ENCODE data around the gene ACSF3.
"Not testable (repeated sequence)": the region's sequence is repeated elsewhere in the genome, so short reads cannot be mapped to it uniquely, and the experiment has no call there.

Gene ACSF3

GRCh38 chr16:89090669-89091426 is 2.8 kb upstream of the ACSF3 start:
- Mint-ChIP-seq H3K36me3 (ENCODE audit: low read depth) (peaks cover 17% of the 10 kb centered on the region), H3K27me3 (peaks cover 30% of the 10 kb centered on the region), H3K4me3 (no peak overlapping the region), H3K9me3 (no peaks in the 10 kb centered on the region), H3K4me1 (ENCODE audit: low read depth) (peaks cover 20% of the 10 kb centered on the region), H3K27ac (no peak overlapping the region)
- DNase-seq = no peak

- peak overlapping the region; percentile 30 for H3K4me3 Mint-ChIP-seq
- peak overlapping the region; percentile 22 for H3K27ac Mint-ChIP-seq
- H3K36me3 Mint-ChIP-seq (ENCODE audit: low read depth) = peaks cover 27% of the 10 kb centered on the region
- no peak for DNase-seq
- H3K4me1 Mint-ChIP-seq (ENCODE audit: low read depth) = peaks cover 32% of the 10 kb centered on the region
- H3K27me3 Mint-ChIP-seq = peaks cover 30% of the 10 kb centered on the region
- no peaks in the 10 kb centered on the region for H3K9me3 Mint-ChIP-seq
These were observed 1.6 kb upstream of the ACSF3 start for GRCh38 chr16:89092013-89092412.

GRCh38 chr16:89093252-89093601 is 425 bp upstream of the ACSF3 start:
- H3K9me3 Mint-ChIP-seq, DNase-seq: not testable (repeated sequence)
- Mint-ChIP-seq H3K27ac (peak overlapping the region; percentile 57), H3K36me3 (ENCODE audit: low read depth) (peaks cover 37% of the 10 kb centered on the region), H3K4me3 (peak overlapping the region; percentile 72), H3K4me1 (ENCODE audit: low read depth) (peaks cover 44% of the 10 kb centered on the region), H3K27me3 (peaks cover 25% of the 10 kb centered on the region)

DNA sequence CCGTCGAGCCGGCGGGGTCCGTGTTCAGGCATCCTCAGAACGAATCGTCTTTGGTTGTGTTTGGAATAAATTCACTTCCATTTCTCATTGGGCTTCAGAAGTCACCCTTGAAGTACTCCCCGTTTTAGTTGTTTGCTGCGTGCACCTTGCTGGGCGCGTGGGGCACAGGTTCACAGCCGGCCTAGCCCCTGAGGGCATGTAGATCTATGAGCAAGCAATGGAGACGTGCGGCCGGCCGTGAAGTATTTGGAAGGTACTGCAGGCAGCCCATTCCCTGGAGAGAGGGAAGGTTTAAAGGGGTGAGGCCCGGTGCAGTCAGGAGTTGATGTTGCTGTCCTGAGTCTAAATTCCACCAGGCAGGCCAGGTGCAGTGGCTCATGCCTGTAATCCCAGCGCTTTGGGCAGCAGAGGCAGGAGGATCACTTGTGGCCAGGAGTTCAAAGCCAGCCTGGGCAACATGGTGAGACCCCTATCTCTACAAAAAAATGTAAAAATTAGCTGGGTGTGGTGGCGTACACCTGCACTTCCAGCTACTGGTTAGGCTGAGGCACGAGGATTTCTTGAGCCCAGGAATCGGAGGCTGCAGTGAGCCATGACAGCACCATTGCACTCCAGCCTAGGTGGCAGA is 714 bp downstream of the ACSF3 start:
- Mint-ChIP-seq H3K27me3 (peaks cover 22% of the 10 kb centered on the region), H3K4me3 (peak overlapping the region; percentile 89), H3K27ac (peak overlapping the region; percentile 99), H3K4me1 (ENCODE audit: low read depth) (peaks cover 55% of the 10 kb centered on the region), H3K36me3 (ENCODE audit: low read depth) (peaks cover 48% of the 10 kb centered on the region), H3K9me3 (no peaks in the 10 kb centered on the region)
- peak; percentile 62 for DNase-seq

- H3K36me3 Mint-ChIP-seq (ENCODE audit: low read depth) = peaks cover 53% of the 10 kb centered on the region
- no peaks in the 10 kb centered on the region for H3K9me3 Mint-ChIP-seq
- peaks cover 59% of the 10 kb centered on the region for H3K4me1 Mint-ChIP-seq (ENCODE audit: low read depth)
- peak overlapping the region; percentile 99 for H3K27ac Mint-ChIP-seq
- H3K27me3 Mint-ChIP-seq = peaks cover 17% of the 10 kb centered on the region
- no peak for DNase-seq
- peak overlapping the region; percentile 89 for H3K4me3 Mint-ChIP-seq
These were observed 1.2 kb downstream of the ACSF3 start for GRCh38 chr16:89094880-89095258.

GRCh38 chr16:89095491-89095951 is 1.9 kb downstream of the ACSF3 start:
- peak overlapping the region; percentile 99 for H3K27ac Mint-ChIP-seq
- no peaks in the 10 kb centered on the region for H3K9me3 Mint-ChIP-seq
- DNase-seq = no peak
- peaks cover 65% of the 10 kb centered on the region for H3K4me1 Mint-ChIP-seq (ENCODE audit: low read depth)
- peak overlapping the region; percentile 89 for H3K4me3 Mint-ChIP-seq
- H3K36me3 Mint-ChIP-seq (ENCODE audit: low read depth) = peaks cover 59% of the 10 kb centered on the region
- H3K27me3 Mint-ChIP-seq = peaks cover 11% of the 10 kb centered on the region

GRCh38 chr16:89096042-89096717 is 2.5 kb downstream of the ACSF3 start:
- no peak for DNase-seq
- Mint-ChIP-seq H3K4me1 (ENCODE audit: low read depth) (peaks cover 70% of the 10 kb centered on the region), H3K27ac (peak overlapping the region; percentile 99), H3K27me3 (peaks cover 6% of the 10 kb centered on the region), H3K36me3 (ENCODE audit: low read depth) (peaks cover 66% of the 10 kb centered on the region), H3K9me3 (no peaks in the 10 kb centered on the region), H3K4me3 (peak overlapping the region; percentile 89)

DNA sequence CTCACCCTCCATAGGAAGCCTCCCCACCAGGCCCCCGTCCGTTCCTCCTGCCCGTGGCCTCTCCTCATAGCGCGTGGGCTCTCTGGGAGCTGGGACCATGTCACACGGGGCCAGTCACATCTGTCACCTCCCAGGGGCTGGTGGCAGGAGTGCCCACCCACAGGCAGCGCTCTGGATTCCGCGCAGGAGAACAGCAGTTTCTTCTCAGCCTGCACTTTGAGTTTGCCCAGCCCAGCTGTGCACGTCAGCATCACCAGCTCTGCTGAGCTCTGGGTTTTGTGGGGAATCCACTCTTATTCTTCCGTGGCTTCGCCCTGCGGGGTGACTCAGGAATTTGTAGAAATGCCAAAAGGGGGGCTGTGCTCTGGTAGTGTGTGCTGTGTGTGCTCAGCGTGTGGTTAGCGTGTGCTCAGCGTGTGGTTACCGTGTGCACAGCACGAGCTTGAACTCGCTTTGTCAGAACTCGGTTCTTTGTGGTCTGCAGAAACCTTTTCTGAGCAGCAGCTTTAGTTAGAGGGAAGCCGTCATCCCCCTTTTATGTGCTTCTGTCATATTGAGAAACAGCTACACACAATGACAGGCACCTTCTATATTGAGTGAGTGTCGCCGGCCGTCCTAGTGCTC is 3.2 kb downstream of the ACSF3 start:
- H3K27ac Mint-ChIP-seq = peak overlapping the region; percentile 99
- peaks cover 5% of the 10 kb centered on the region for H3K27me3 Mint-ChIP-seq
- peak; percentile 83 for DNase-seq
- peak overlapping the region; percentile 89 for H3K4me3 Mint-ChIP-seq
- no peaks in the 10 kb centered on the region for H3K9me3 Mint-ChIP-seq
- peaks cover 77% of the 10 kb centered on the region for H3K4me1 Mint-ChIP-seq (ENCODE audit: low read depth)
- H3K36me3 Mint-ChIP-seq (ENCODE audit: low read depth) = peaks cover 73% of the 10 kb centered on the region

DNA sequence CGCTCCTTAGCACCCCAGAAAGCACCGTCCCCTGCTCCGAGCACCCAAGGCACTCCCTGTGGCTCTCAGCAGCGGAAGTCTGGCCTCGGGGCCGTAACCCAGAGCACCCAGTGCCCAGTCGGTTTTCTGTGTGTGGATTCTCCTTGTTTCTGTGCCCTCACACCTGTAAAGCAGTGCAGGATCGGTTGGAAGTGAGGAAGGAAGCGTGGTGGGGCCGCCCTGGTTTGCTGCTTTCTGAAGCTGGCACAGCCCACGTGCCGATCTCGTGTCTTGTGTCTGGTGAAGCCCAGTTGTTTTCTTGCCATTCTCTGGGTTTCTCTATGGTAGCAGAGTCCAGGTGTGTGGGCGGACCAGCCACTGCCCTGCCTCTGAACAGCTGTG is 3.7 kb downstream of the ACSF3 start:
- H3K9me3 Mint-ChIP-seq = no peaks in the 10 kb centered on the region
- peaks cover 78% of the 10 kb centered on the region for H3K36me3 Mint-ChIP-seq (ENCODE audit: low read depth)
- H3K27me3 Mint-ChIP-seq = peaks cover under 1% of the 10 kb centered on the region
- H3K4me3 Mint-ChIP-seq = peak overlapping the region; percentile 89
- peaks cover 82% of the 10 kb centered on the region for H3K4me1 Mint-ChIP-seq (ENCODE audit: low read depth)
- H3K27ac Mint-ChIP-seq = peak overlapping the region; percentile 99
- peak; percentile 79 for DNase-seq

GRCh38 chr16:89098767-89099430 is 5.2 kb downstream of the ACSF3 start:
- Mint-ChIP-seq H3K4me3 (peak overlapping the region; percentile 89), H3K4me1 (ENCODE audit: low read depth) (peaks cover 84% of the 10 kb centered on the region), H3K9me3 (no peaks in the 10 kb centered on the region), H3K36me3 (ENCODE audit: low read depth) (peaks cover 93% of the 10 kb centered on the region), H3K27me3 (no peaks in the 10 kb centered on the region), H3K27ac (peak overlapping the region; percentile 99)
- no peak for DNase-seq

DNA sequence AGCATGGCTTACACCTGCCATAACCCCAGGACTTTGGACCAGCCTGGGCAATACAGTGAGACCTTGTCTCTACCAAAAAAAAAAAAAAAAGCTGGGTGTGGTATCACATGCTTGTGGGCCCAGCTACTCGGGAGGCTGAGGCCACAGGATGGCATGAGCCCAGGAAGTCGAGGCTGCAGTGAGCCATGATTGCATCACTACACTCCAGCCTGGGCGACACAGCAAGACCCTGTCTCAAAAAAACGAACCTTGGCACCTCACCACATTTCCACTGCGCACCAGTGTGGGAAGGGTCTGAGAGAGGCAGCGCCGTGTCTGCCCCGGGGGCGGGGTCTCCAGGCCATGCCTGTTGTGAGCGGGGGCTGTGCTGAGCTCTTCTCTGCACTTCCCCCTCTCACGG is 6.3 kb downstream of the ACSF3 start:
- H3K36me3 Mint-ChIP-seq (ENCODE audit: low read depth) = peaks cover 95% of the 10 kb centered on the region

DNA sequence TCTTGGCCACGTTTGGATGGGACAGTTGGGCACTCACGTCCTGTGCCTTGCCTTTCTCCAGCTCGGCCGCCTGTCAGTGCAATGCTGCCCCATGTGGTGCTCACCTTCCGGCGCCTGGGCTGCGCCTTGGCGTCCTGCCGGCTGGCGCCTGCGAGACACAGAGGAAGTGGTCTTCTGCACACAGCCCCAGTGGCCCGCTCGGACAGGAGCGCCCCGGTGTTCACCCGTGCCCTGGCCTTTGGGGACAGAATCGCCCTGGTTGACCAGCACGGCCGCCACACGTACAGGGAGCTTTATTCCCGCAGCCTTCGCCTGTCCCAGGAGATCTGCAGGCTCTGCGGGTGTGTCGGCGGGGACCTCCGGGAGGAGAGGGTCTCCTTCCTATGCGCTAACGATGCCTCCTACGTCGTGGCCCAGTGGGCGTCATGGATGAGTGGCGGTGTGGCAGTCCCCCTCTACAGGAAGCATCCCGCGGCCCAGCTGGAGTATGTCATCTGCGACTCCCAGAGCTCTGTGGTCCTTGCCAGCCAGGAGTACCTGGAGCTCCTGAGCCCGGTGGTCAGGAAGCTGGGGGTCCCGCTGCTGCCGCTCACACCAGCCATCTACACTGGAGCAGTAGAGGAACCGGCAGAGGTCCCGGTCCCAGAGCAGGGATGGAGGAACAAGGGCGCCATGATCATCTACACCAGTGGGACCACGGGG is 7.1 kb downstream of the ACSF3 start:
- H3K27ac Mint-ChIP-seq = peak overlapping the region; percentile 75

More for the DNA sequence above, 6.3 kb downstream of the ACSF3 start:
- no peak for DNase-seq
- Mint-ChIP-seq H3K9me3 (no peaks in the 10 kb centered on the region), H3K27me3 (no peaks in the 10 kb centered on the region), H3K27ac (peak overlapping the region; percentile 26), H3K4me3 (no peak overlapping the region), H3K4me1 (ENCODE audit: low read depth) (peaks cover 76% of the 10 kb centered on the region)

GRCh38 chr16:89101303-89102040 is 7.8 kb downstream of the ACSF3 start:
- Mint-ChIP-seq H3K4me1 (ENCODE audit: low read depth) (peaks cover 66% of the 10 kb centered on the region), H3K4me3 (no peak overlapping the region), H3K9me3 (no peaks in the 10 kb centered on the region), H3K36me3 (ENCODE audit: low read depth) (peaks cover 96% of the 10 kb centered on the region), H3K27me3 (no peaks in the 10 kb centered on the region), H3K27ac (peak overlapping the region; percentile 75)
- DNase-seq = no peak

More for the DNA sequence above, 7.1 kb downstream of the ACSF3 start:
- Mint-ChIP-seq H3K27me3 (no peaks in the 10 kb centered on the region), H3K4me3 (no peak overlapping the region), H3K36me3 (ENCODE audit: low read depth) (peaks cover 96% of the 10 kb centered on the region), H3K4me1 (ENCODE audit: low read depth) (peaks cover 73% of the 10 kb centered on the region), H3K9me3 (no peaks in the 10 kb centered on the region)
- no peak for DNase-seq

Data from activated T-cell treated with anti-CD3 and anti-CD28 coated beads, Interleukin-2, amount 50 U/mL, for 24 hours (primary cell).